ENCODE data around the gene ST6GALNAC6. TPM values are rescaled to one million over a fixed set of nuclear protein-coding genes. Genes with fewer than 3 reads are reported as not detected.

The ST6GALNAC6 gene
- total and polyA plus RNA-seq, 2 donors (not counting 1 experiment from before 2014, with no cell fraction given): 68.0 to 126 TPM

- DNase-seq (peak; percentile 43), ATAC-seq (ENCODE audit: low read depth) (peak; percentile 15)
- Histone ChIP-seq H3K79me2 (ENCODE audit: control insufficient read depth, insufficient read depth, low read length) (peaks cover 19% of the 10 kb centered on the region), H3K27ac (ENCODE audit: low read length in 2 of 2) (no peak overlapping the region), H3K9ac (ENCODE audit: low read length) (no peak overlapping the region), H4K20me1 (ENCODE audit: control insufficient read depth, insufficient read depth, low read length, poor library complexity, severe bottlenecking) (peaks cover 5% of the 10 kb centered on the region), H2AFZ (ENCODE audit: insufficient read depth, low read depth, low read length, poor library complexity, severe bottlenecking) (no peak overlapping the region), H3K4me3 (ENCODE audit: control extremely low read depth in 1 of 5, extremely low read depth in 1 of 5, insufficient read depth in 1 of 5, low read depth in 2 of 5, low read length in 4 of 5) (no peak overlapping the region), H3K4me2 (replicated peaks; ENCODE audit: low read depth, low read length, poor library complexity, severe bottlenecking) (peak overlapping the region; percentile 62), H3K27me3 (replicated peaks in 1 of 4; ENCODE audit: control extremely low read depth in 1 of 4, control insufficient read depth in 3 of 4, insufficient read depth in 4 of 4, low read length in 3 of 4) (no peaks in the 10 kb centered on the region), H3K36me3 (replicated peaks in 1 of 2; ENCODE audit: control extremely low read depth in 1 of 2, control insufficient read depth in 1 of 2, extremely low read depth in 1 of 2, insufficient read depth in 2 of 2, low read length in 1 of 2) (peaks cover 0 to 38% of the 10 kb centered on the region in 2 experiments), H3K4me1 (ENCODE audit: control insufficient read depth in 2 of 2, insufficient read depth in 2 of 2, low read length in 2 of 2) (peaks cover 28 to 48% of the 10 kb centered on the region in 2 donors), H3K9me3 (ENCODE audit: control extremely low read depth in 1 of 3, control insufficient read depth in 2 of 3, insufficient read depth in 1 of 3, low read length in 2 of 3) (peaks cover 0 to 38% (median 9%) of the 10 kb centered on the region in 3 donors)
- intact Hi-C loops (cut with micrococcal nuclease): no loop called here
- 37% methylated on average over 16 of the region's 19 CpGs for WGBS (ENCODE audit: insufficient coverage)
- ChIA-PET CTCF (interaction anchor here (0.9 to 2.0 kb wide), 4 partner anchors 15 to 27 kb away, joined by 3 to 5 read pairs (median 4); no protein-coding TSS in a partner anchor), POLR2A (interaction anchor here (0.6 to 12.6 kb wide), 6 partner anchors 9 to 126 kb away, joined by 3 to 228 read pairs (median 6); partner anchors contain the start of gene ST6GALNAC4)
- Mint-ChIP-seq H3K4me3 (peak overlapping the region; percentile 55), H3K27me3 (no peaks in the 10 kb centered on the region), H3K4me1 (peaks cover 40% of the 10 kb centered on the region), H3K27ac (peak overlapping the region; percentile 10), H3K9me3 (ENCODE audit: insufficient read depth) (peaks cover 6% of the 10 kb centered on the region)
- TF ChIP-seq CTCF (IDR thresholded peaks at IDR 0.05) (no peak), EZH2 (IDR thresholded peaks at IDR 0.05; ENCODE audit: borderline replicate concordance, insufficient read depth, low read depth, low read length, poor library complexity, severe bottlenecking) (no peak)
These were observed 2.2 kb downstream of the ST6GALNAC6 start for GRCh38 chr9:127897193-127897692.

All from B cell (primary cell).